ENCODE data around the gene CCDC82. TPM values are rescaled to one million over a fixed set of nuclear protein-coding genes. Genes with fewer than 3 reads are reported as not detected.
A peak's percentile ranks its signal among the peaks of the same experiment; 100 is the strongest.

The CCDC82 gene
- total and polyA plus RNA-seq, 2 of the 4 experiments (the other 2 are of a cell fraction), result 4.1 to 9.4 TPM

- H3K36me3 ChIP-seq (ENCODE audit: control insufficient read depth, insufficient read depth, low read length), result no peaks in the 10 kb centered on the region
- H4K5ac ChIP-seq (ENCODE audit: low read depth, low read length), result no peak overlapping the region
- no peak overlapping the region for H3K14ac ChIP-seq (replicated peaks; ENCODE audit: low read depth, low read length)
- H3K56ac ChIP-seq (ENCODE audit: extremely low read depth, insufficient read depth, low read length), result no peak overlapping the region
- H4K20me1 ChIP-seq (ENCODE audit: insufficient read depth, low read length), result no peaks in the 10 kb centered on the region
- no peak overlapping the region for H3K4me2 ChIP-seq (ENCODE audit: low read depth, low read length)
- ChIA-PET CTCF (interaction anchor here (0.6 to 1.0 kb wide), 3 partner anchors 31 to 659 kb away, joined by 4 to 5 read pairs (median 4); no protein-coding TSS in a partner anchor), POLR2A (ENCODE audit: unreplicated experiment) (interaction anchor here (0.6 to 0.7 kb wide), 2 partner anchors 265 to 1357 kb away, joined by 4 to 8 read pairs; no protein-coding TSS in a partner anchor)
- H3K27me3 ChIP-seq (ENCODE audit: control insufficient read depth, insufficient read depth, low read length), result no peaks in the 10 kb centered on the region
- H2AK5ac ChIP-seq (ENCODE audit: low read depth, low read length), result no peak overlapping the region
- no peak overlapping the region for H2AK9ac ChIP-seq (replicated peaks; ENCODE audit: low read depth, low read length, poor library complexity)
- no peaks in the 10 kb centered on the region for H3K79me1 ChIP-seq (ENCODE audit: low read depth in 1 of 2, low read length in 2 of 2)
- ATAC-seq (ENCODE audit: low read depth), result no peak; the same call in 1 of the 2 replicates
- no peak overlapping the region for H3K18ac ChIP-seq (ENCODE audit: low read depth, low read length)
- no peak overlapping the region for H2BK5ac ChIP-seq (ENCODE audit: low read depth, low read length, poor library complexity, severe bottlenecking)
- WGBS, 2 experiments (ENCODE audit: extremely low coverage in 2 of 2, insufficient read length in 1 of 2), result no CpG with 5 or more reads among the region's 2 CpGs
- H4K91ac ChIP-seq (ENCODE audit: insufficient read depth, low read depth, low read length), result no peak overlapping the region
- peak; percentile 44 for DNase-seq
- H3K4ac ChIP-seq (ENCODE audit: low read depth, low read length), result no peak overlapping the region
- H2BK120ac ChIP-seq (ENCODE audit: low read depth, low read length), result no peak overlapping the region
- intact Hi-C loops (cut with micrococcal nuclease) (loop anchor here (5.0 to 10.0 kb wide), 6 partner anchors 722 to 1897 kb away; partner anchors contain the start of genes CWC15, KDM4D and SRSF8), in situ Hi-C loops (cut with MboI; ENCODE audit: low sequenced_read_pairs) (loop anchor here (10.0 to 25.0 kb wide), 3 partner anchors 1362 to 1812 kb away; partner anchors contain the start of genes CWC15, KDM4D and SRSF8), dilution Hi-C loops (cut with HindIII; ENCODE audit: low sequenced_read_pairs, unreplicated experiment) (no loop called here)
- H3K9me1 ChIP-seq (ENCODE audit: insufficient read depth, low read length), result no peaks in the 10 kb centered on the region
- H3K9ac ChIP-seq (ENCODE audit: low read depth, low read length), result no peak overlapping the region
- no peak overlapping the region for H3K27ac ChIP-seq (ENCODE audit: insufficient read depth, low read length)
- no TSS peak for BruUV-seq (replicated peaks)
- no peak overlapping the region for H3K23ac ChIP-seq (ENCODE audit: low read depth, low read length)
- no peaks in the 10 kb centered on the region for H3K9me3 ChIP-seq (ENCODE audit: control insufficient read depth, insufficient read depth, low read length)
- no peak for TF ChIP-seq NFE2L2 (IDR thresholded peaks at IDR 0.05; ENCODE audit: low read depth, low read length)
- TF ChIP-seq MAFK (IDR thresholded peaks at IDR 0.05; ENCODE audit: low read depth, low read length), result no peak
- TF ChIP-seq CEBPB (IDR thresholded peaks at IDR 0.05; ENCODE audit: low read depth, low read length), result no peak
- TF ChIP-seq MXI1 (IDR thresholded peaks at IDR 0.05; ENCODE audit: borderline replicate concordance, low read depth, low read length), result no peak
- peak; percentile 47; the same call in 1 of the 2 replicates for TF ChIP-seq FOS (IDR thresholded peaks at IDR 0.05; ENCODE audit: low read depth, low read length)
- H3K4me3 ChIP-seq (ENCODE audit: insufficient read depth, low read depth, low read length), result no peak overlapping the region
- H4K8ac ChIP-seq (ENCODE audit: low read depth in 2 of 2, low read length in 2 of 2), result no peak overlapping the region
- H2AFZ ChIP-seq (replicated peaks; ENCODE audit: low read length, poor library complexity), result no peak overlapping the region
- H3K4me1 ChIP-seq (ENCODE audit: control insufficient read depth, insufficient read depth, low read length), result no peaks in the 10 kb centered on the region
- no peak overlapping the region for H2BK15ac ChIP-seq (ENCODE audit: low read depth, low read length)
- no peak overlapping the region for H2BK20ac ChIP-seq (ENCODE audit: low read depth, low read length)
Observed at GRCh38 chr11:96424693-96425092, 35.0 kb upstream of the CCDC82 start.

Measured in IMR-90 (cell line).